Measurements from ENCODE around the gene FSIP1.

The FSIP1 gene

GRCh38 chr15:39645138-39645975 is 137.3 kb downstream of the FSIP1 start:
- DNase-seq (ENCODE audit: low read depth): no peak

GRCh38 chr15:39644136-39644535 is 138.5 kb downstream of the FSIP1 start:
- no peak for DNase-seq (ENCODE audit: low read depth)

GRCh38 chr15:39643727-39644126 is 138.9 kb downstream of the FSIP1 start:
- no peak for DNase-seq (ENCODE audit: low read depth)

GRCh38 chr15:39642011-39642640 is 140.5 kb downstream of the FSIP1 start:
- no peak for DNase-seq (ENCODE audit: low read depth)

- DNase-seq (ENCODE audit: low read depth): peak; percentile 47
Measured at GRCh38 chr15:39641191-39641889, 141.3 kb downstream of the FSIP1 start.

GRCh38 chr15:39640665-39641064 is 142.0 kb downstream of the FSIP1 start:
- no peak for DNase-seq (ENCODE audit: low read depth)

GRCh38 chr15:39639037-39639436 is 143.6 kb downstream of the FSIP1 start:
- DNase-seq (ENCODE audit: low read depth): no peak

GRCh38 chr15:39638041-39638440 is 144.6 kb downstream of the FSIP1 start:
- no peak for DNase-seq (ENCODE audit: low read depth)

- DNase-seq (ENCODE audit: low read depth): no peak
Measured at GRCh38 chr15:39631357-39631756, 151.3 kb downstream of the FSIP1 start.

- no peak for DNase-seq (ENCODE audit: low read depth)
Measured at GRCh38 chr15:39629906-39630305, 152.7 kb downstream of the FSIP1 start.

- DNase-seq (ENCODE audit: low read depth): peak; percentile 78
Measured at GRCh38 chr15:39629371-39629770, 153.3 kb downstream of the FSIP1 start.

GRCh38 chr15:39628546-39629257 is 153.9 kb downstream of the FSIP1 start:
- no peak for DNase-seq (ENCODE audit: low read depth)

- DNase-seq (ENCODE audit: low read depth): no peak
Measured at GRCh38 chr15:39628144-39628508, 154.5 kb downstream of the FSIP1 start.

GRCh38 chr15:39627451-39628143 is 155.0 kb downstream of the FSIP1 start:
- no peak for DNase-seq (ENCODE audit: low read depth)

GRCh38 chr15:39625856-39626255 is 156.8 kb downstream of the FSIP1 start:
- no peak for DNase-seq (ENCODE audit: low read depth)

- DNase-seq (ENCODE audit: low read depth): no peak
Measured at GRCh38 chr15:39625451-39625850, 157.2 kb downstream of the FSIP1 start.

GRCh38 chr15:39624806-39625205 is 157.8 kb downstream of the FSIP1 start:
- peak; percentile 79 for DNase-seq (ENCODE audit: low read depth)

GRCh38 chr15:39623529-39623931 is 159.1 kb downstream of the FSIP1 start:
- DNase-seq (ENCODE audit: low read depth): peak; percentile 60

- no peak for DNase-seq (ENCODE audit: low read depth)
Measured at GRCh38 chr15:39622660-39623516, 159.8 kb downstream of the FSIP1 start.

- DNase-seq (ENCODE audit: low read depth): no peak
Measured at GRCh38 chr15:39621976-39622375, 160.7 kb downstream of the FSIP1 start.

GRCh38 chr15:39621210-39621609 is 161.4 kb downstream of the FSIP1 start:
- DNase-seq (ENCODE audit: low read depth): no peak
